ENCODE measurements around the gene ADRA1B. TPM values are rescaled to one million over a fixed set of nuclear protein-coding genes. Genes with fewer than 3 reads are reported as not detected.
A peak's percentile ranks its signal among the peaks of the same experiment; 100 is the strongest.

The ADRA1B gene
- total RNA-seq, 1 donor: 0.63 TPM

DNA sequence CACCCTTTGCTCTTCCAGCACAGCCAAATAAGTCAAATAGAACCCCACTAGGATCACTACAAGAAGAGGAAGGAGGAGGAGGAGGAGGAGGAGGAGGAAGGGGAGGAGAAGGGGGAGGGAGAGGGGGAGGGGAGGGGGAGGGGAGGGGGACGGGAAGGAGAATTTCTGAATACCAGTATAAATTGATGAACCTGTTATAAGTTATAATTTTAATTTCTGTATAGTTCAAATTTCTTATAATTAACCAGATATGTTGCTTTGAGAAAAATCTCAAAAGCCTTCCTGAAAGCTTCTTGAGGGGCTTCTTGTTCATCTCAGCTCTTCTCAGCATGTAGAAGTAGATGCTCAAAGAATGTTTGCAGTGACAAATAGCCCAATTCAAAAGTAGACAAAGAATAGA, 15.0 kb upstream of the ADRA1B start:
- TF ChIP-seq, protein P1, sequence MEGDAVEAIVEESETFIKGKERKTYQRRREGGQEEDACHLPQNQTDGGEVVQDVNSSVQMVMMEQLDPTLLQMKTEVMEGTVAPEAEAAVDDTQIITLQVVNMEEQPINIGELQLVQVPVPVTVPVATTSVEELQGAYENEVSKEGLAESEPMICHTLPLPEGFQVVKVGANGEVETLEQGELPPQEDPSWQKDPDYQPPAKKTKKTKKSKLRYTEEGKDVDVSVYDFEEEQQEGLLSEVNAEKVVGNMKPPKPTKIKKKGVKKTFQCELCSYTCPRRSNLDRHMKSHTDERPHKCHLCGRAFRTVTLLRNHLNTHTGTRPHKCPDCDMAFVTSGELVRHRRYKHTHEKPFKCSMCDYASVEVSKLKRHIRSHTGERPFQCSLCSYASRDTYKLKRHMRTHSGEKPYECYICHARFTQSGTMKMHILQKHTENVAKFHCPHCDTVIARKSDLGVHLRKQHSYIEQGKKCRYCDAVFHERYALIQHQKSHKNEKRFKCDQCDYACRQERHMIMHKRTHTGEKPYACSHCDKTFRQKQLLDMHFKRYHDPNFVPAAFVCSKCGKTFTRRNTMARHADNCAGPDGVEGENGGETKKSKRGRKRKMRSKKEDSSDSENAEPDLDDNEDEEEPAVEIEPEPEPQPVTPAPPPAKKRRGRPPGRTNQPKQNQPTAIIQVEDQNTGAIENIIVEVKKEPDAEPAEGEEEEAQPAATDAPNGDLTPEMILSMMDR (IDR thresholded peaks at IDR 0.05; ENCODE audit: insufficient read depth, low read length): no peak
- H3K4me3 ChIP-seq (ENCODE audit: low read depth, low read length): no peak overlapping the region
- no peak for DNase-seq (ENCODE audit: low read depth)

DNA sequence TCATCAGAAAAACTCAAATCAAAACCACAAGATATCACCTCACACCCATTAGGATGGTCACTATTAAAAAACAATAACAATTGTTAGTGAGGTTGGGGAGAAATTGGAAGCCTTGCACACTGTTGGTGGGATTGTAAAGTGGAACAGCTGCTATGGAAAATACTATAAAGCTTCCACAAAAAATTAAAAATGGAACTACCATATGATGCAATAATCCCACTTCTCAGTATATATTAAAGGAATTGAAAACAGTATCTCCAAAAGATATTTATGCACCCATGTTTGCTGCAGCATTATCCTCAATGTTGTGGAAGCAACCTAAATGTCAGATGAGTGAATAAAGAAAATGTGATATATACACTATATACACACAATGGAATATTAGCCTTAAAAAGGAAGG, 14.5 kb upstream of the ADRA1B start:
- TF ChIP-seq, protein P1 (IDR thresholded peaks at IDR 0.05; ENCODE audit: insufficient read depth, low read length): no peak

DNA sequence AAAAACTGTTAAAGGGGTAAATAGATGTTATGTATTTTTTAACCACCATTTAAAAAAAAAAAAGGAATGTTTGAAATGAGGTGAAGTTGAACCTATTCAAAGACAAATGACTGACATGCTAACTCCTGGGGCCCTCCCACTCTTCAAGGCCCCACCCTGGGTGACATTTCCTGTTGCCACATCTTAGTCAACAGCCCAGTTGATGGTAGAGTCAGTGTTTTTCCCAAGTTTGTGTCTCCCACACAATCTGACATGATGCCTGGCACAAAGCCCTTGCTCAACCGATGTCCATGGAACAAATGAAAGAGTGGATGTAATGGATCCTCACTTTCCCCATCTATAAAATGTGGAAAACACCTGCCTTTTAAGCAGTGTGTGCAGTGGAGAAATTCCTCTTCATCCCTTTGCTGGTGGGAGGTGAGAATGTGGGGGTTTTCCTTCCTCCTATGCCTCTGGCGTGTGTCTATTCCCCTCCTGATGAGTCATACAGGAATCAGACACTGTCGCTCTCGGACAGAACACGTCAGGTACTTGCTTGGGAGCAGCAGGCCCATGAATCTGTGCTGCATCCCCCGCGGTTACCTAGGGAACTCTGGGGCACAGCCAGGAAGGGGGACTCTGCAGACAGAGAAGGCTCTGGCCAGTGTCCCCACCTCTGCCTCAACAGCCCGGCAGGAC, 13.7 kb upstream of the ADRA1B start:
- H3K4me3 ChIP-seq (ENCODE audit: low read depth, low read length): no peak overlapping the region
- TF ChIP-seq, protein P1 (IDR thresholded peaks at IDR 0.05; ENCODE audit: insufficient read depth, low read length): no peak
- DNase-seq (ENCODE audit: low read depth): no peak

More for the DNA sequence above, 14.5 kb upstream of the ADRA1B start:
- H3K4me3 ChIP-seq (ENCODE audit: low read depth, low read length): no peak overlapping the region
- no peak for DNase-seq (ENCODE audit: low read depth)

DNA sequence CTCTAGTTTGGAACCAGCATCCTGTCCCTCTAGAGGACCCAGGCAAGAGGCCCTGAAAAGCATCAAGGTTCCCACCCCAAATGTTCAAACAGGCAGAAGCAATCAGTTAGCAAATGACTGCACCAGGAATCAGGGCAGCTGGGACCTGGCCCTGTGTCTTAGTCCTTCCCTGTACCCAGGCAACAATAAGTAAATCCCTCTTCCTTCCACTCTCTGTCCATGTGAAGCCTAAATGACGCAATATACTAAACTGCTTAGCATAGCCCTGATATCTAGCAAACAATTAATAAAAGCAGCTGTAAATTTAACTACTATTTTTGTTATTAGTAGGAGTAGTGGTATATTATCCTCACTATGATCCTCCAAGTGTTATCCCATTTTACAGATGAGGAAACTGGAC, 13.2 kb upstream of the ADRA1B start:
- TF ChIP-seq, protein P1 (IDR thresholded peaks at IDR 0.05; ENCODE audit: insufficient read depth, low read length): no peak
- DNase-seq (ENCODE audit: low read depth): no peak
- H3K4me3 ChIP-seq (ENCODE audit: low read depth, low read length): no peak overlapping the region

DNA sequence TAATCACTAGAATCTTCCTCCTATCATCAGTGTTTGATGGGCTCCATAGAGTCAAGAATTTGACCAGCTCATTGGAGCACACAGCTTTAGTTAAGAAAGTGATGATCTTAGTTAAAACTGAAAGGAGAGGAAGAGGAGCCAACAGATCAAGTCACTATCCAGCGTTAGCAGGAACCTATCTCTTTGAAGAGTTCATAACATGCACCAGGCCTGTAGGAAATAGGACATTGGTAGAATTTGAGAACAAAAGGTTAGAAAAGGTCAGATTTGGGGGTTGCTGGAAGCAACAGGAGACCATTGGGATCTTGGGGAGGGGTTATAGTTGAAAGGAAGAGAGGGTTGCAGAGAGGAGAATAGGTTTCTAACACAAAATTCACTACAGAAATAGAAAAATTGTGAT, 11.4 kb upstream of the ADRA1B start:
- no peak overlapping the region for H3K4me3 ChIP-seq (ENCODE audit: low read depth, low read length)
- TF ChIP-seq, protein P1 (IDR thresholded peaks at IDR 0.05; ENCODE audit: insufficient read depth, low read length): no peak
- no peak for DNase-seq (ENCODE audit: low read depth)

DNA sequence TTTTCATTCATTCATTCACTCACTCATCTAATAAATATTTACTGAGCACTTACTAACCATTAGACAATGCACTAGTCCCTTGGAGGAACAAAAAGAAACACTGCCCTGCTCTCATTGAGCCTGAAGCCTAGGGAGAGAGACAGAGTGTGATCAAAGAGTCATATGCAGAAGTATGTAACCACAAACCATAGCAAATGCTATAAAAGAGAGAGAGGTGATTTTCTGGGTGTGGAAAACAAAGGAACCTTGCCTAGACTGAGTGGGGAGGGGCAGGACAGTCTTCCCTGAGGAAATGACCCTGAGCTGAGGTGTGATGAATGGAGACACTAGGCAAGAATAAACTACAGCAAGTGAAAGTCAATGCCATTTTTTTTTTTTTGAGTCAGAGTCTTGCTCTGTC, 10.8 kb upstream of the ADRA1B start:
- no peak overlapping the region for H3K4me3 ChIP-seq (ENCODE audit: low read depth, low read length)
- peak; percentile 65 for DNase-seq (ENCODE audit: low read depth)
- TF ChIP-seq, protein P1 (IDR thresholded peaks at IDR 0.05; ENCODE audit: insufficient read depth, low read length): no peak

DNA sequence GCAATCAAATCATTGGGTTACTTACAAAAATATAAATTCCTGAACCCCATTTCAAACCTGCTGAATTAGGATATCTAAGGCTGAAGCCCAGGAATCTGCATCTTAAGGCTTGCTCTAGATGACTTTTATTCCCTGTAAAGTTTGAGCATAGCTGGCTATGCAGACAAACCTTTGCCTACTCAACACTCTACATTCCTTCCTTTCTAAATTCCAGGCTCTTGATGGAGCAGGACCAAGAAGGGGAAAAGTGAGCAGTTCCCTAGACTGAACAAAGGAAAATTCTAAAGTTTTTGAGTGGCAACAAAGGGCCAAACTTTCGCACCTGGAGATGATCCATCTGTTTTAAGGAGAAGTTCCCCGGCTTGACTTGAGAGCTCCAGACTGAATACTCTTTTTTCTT, 9.8 kb upstream of the ADRA1B start:
- DNase-seq (ENCODE audit: low read depth): no peak
- TF ChIP-seq, protein P1 (IDR thresholded peaks at IDR 0.05; ENCODE audit: insufficient read depth, low read length): no peak
- H3K4me3 ChIP-seq (ENCODE audit: low read depth, low read length): no peak overlapping the region

Data from fibroblast of the aortic adventitia (primary cell).